Uterus (tissue), 2 donors: ENCODE results near the gene PTPN14.

Source experiments
- CTCF ChIP-seq, 4 experiments: fragments of 200-600 bp in 2 of 4; fragments of 450-650 bp in 2 of 4; sonication (generic) in 2 of 4; IDR thresholded peaks; one replicate each; pipeline ENCODE4 v1.5.1; 2016 to 2019; ENCODE audit warnings: antibody characterized with exemption in 4 of 4, mild to moderate bottlenecking in 2 of 4, moderate library complexity in 1 of 4
- POLR2A ChIP-seq, 2 donors: fragments of 450-650 bp; IDR thresholded peaks; one replicate each; pipeline ENCODE4 v1.6.1; 2016; ENCODE audit warnings: antibody characterized with exemption in 2 of 2, mild to moderate bottlenecking in 1 of 2, moderate library complexity in 1 of 2

GRCh38 chr1:214363386-214363785, 188.0 kb downstream of the PTPN14 start:
- no peak for TF ChIP-seq CTCF (IDR thresholded peaks at IDR 0.05)
- no peak for TF ChIP-seq POLR2A (IDR thresholded peaks at IDR 0.05)
